PC-3 (cell line): Measurements from ENCODE around the gene P2RY1. TPM values are rescaled to one million over a fixed set of nuclear protein-coding genes. Genes with fewer than 3 reads are reported as not detected.

ENCODE experiments used
- ATAC-seq: fragments of 200-7000 bp; cut with Tn5 transposase; 2 replicates; pipeline ENCODE4 v1.9.1; 2020; ENCODE audit warnings: mild to moderate bottlenecking, moderate library complexity
- BruUV-seq: library from RNA; stranded (reverse); fragments of 400-500 nt; replicated peaks from 2 replicates; lab custom pipeline; 2021; lab: Mats Ljungman, UMichigan
- CTCF ChIA-PET: fragments of 300-600 bp; sonication (Branson Sonifier 250); formaldehyde crosslinking; loops from one replicate; lab custom pipeline; 2022; ENCODE audit warnings: antibody characterized with exemption; lab: Charles Lee
- POLR2A ChIA-PET: fragments of 300-600 bp; sonication (Branson Sonifier 250); formaldehyde crosslinking; loops from one replicate; lab custom pipeline; 2022; ENCODE audit warnings: antibody characterized with exemption; ENCODE audit not compliant: unreplicated experiment; lab: Charles Lee
- DNase-seq: peaks from one replicate; pipeline ENCODE4 v3.0.0-alpha.2; 2015
- H2AFZ ChIP-seq: fragments of 300-600 bp; sonication (generic); 2 replicates; pipeline ENCODE4 v1.6.0; 2016; ENCODE audit warnings: antibody characterized with exemption, low read length
- H3F3A ChIP-seq: fragments of 300-600 bp; sonication (generic); one replicate; pipeline ENCODE4 v1.6.0; 2017; ENCODE audit warnings: antibody characterized with exemption, low read length, control low read depth, mild to moderate bottlenecking; ENCODE audit not compliant: unreplicated experiment
- H3K27ac ChIP-seq: fragments of 300-600 bp; sonication (generic); 2 replicates; pipeline ENCODE4 v1.5.1; 2016; ENCODE audit warnings: mild to moderate bottlenecking, low read length
- H3K27me3 ChIP-seq: fragments of 300-600 bp; sonication (generic); 2 replicates; pipeline ENCODE4 v1.6.1; 2016; ENCODE audit warnings: low read length, mixed read lengths
- H3K36me3 ChIP-seq: fragments of 300-600 bp; sonication (generic); 2 replicates; pipeline ENCODE4 v1.6.1; 2016; ENCODE audit warnings: low read depth, mixed run types, low read length, mixed read lengths
- H3K4me1 ChIP-seq: fragments of 300-600 bp; sonication (generic); 2 replicates; pipeline ENCODE4 v1.5.1; 2016; ENCODE audit warnings: low read length; ENCODE audit not compliant: insufficient read depth
- H3K4me2 ChIP-seq: fragments of 300-600 bp; sonication (generic); 2 replicates; pipeline ENCODE4 v1.6.0; 2016; ENCODE audit warnings: low read length
- H3K4me3 ChIP-seq: fragments of 300-600 bp; sonication (generic); 2 replicates; pipeline ENCODE4 v1.5.1; 2016; ENCODE audit warnings: mild to moderate bottlenecking, low read length, mixed read lengths
- H3K79me2 ChIP-seq: fragments of 300-600 bp; sonication (generic); 2 replicates; pipeline ENCODE4 v1.6.1; 2017; ENCODE audit warnings: low read length, mixed read lengths
- H3K9ac ChIP-seq: fragments of 300-600 bp; sonication (generic); 2 replicates; pipeline ENCODE4 v1.6.0; 2016; ENCODE audit warnings: mild to moderate bottlenecking, low read length
- H3K9me2 ChIP-seq: fragments of 300-600 bp; sonication (generic); replicated peaks from 2 replicates; pipeline ENCODE4 v1.6.1; 2016; ENCODE audit warnings: mixed run types, low read length, mixed read lengths
- H3K9me3 ChIP-seq: fragments of 300-600 bp; sonication (generic); 2 replicates; pipeline ENCODE4 v1.6.1; 2016; ENCODE audit warnings: low read length, mixed read lengths
- H4K20me1 ChIP-seq: fragments of 300-600 bp; sonication (generic); 2 replicates; pipeline ENCODE4 v1.6.1; 2016; ENCODE audit warnings: low read length, mixed read lengths
- CTCF ChIP-seq: fragments of 300-600 bp; sonication (generic); conservative IDR thresholded peaks from 2 replicates; pipeline ENCODE4 v1.5.1; 2017; ENCODE audit warnings: antibody characterized with exemption, low read depth, mild to moderate bottlenecking, low read length
- EZH2 ChIP-seq: fragments of 300-600 bp; sonication (generic); IDR thresholded peaks from one replicate; pipeline ENCODE4 v1.6.1; 2017; ENCODE audit warnings: antibody characterized with exemption, mild to moderate bottlenecking, low read length; ENCODE audit not compliant: unreplicated experiment
- EZH2phosphoT487 ChIP-seq: fragments of 300-600 bp; sonication (generic); IDR thresholded peaks from 2 replicates; pipeline ENCODE4 v1.6.1; 2018; ENCODE audit warnings: mild to moderate bottlenecking, antibody characterized with exemption, low read length, borderline replicate concordance
- intact Hi-C: fragments of 100-400 bp; cut with micrococcal nuclease; formaldehyde crosslinking; loops from 2 replicates; pipeline ENCODE4 v1.9.0; 2023
- total RNA-seq: library from RNA; depleted of rRNA; stranded (reverse); fragments of >200 nt; gene quantifications from 2 replicates; pipeline ENCODE4 v1.2.3, GENCODE V29; 2014

Gene P2RY1
- total RNA-seq, 1 experiment from 2014 or later, result 0.29 TPM

DNA sequence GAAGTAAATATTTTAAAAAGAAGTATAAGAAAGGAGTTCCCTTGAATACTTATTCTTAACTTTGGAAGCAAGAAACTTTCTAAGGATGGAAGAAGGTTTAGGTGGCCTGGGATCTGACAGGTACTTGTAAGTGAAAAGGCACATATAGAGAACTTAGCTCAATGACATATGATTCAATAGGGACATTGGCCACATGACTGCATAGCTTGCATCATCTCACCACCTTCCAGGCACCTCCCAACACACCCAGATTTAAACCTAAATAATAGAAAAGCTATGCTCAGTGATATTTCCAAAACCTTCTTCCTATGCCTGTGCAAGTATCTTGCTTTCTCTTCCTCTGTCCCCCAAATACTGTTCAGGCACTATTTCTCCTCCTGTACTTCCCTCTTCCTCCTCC, 4.7 kb upstream of the P2RY1 start:
- Histone ChIP-seq H3K27me3 (peaks cover 44% of the 10 kb centered on the region), H3K9me2 (no peaks in the 10 kb centered on the region), H3K27ac (no peak overlapping the region), H4K20me1 (no peaks in the 10 kb centered on the region), H3K36me3 (no peaks in the 10 kb centered on the region), H3K79me2 (no peaks in the 10 kb centered on the region), H3K4me1 (no peaks in the 10 kb centered on the region), H3K9me3 (no peaks in the 10 kb centered on the region), H3K9ac (no peak overlapping the region), H3K4me3 (no peak overlapping the region), H3F3A (no peaks in the 10 kb centered on the region), H3K4me2 (no peak overlapping the region), H2AFZ (no peak overlapping the region)
- BruUV-seq, result no TSS peak
- ATAC-seq (no peak), DNase-seq (no peak)
- intact Hi-C loops, result loop anchor here (10.0 kb wide), 1 partner anchor 355 kb away; no protein-coding TSS in a partner anchor
- ChIA-PET CTCF (no interaction called here), POLR2A (no interaction called here)
- TF ChIP-seq CTCF, result no peak
- no peak for TF ChIP-seq EZH2phosphoT487
- TF ChIP-seq EZH2, result no peak

DNA sequence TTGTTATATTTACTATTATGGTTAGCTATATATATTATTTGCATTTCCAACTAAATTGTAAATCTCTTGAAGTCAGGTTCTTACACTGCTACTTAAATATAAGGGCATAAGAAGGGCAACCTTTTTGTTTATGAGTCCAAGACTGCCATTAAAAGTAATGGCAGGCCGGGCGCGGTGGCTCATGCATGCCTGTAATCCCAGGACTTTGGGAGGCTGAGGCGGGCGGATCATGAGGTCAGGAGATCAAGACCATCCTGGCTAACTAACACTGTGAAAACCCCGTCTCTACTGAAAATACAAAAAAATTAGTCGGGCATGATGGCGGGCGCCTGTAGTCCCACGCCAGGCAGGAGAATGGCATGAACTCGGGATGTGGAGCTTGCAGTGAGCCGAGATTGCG, 2.9 kb upstream of the P2RY1 start:
- ATAC-seq (no peak), DNase-seq (no peak)
- H3K4me2 ChIP-seq, result no peak overlapping the region
- H3K79me2 ChIP-seq, result no peaks in the 10 kb centered on the region
- TF ChIP-seq EZH2, result no peak
- TF ChIP-seq CTCF, result no peak
- no peak for TF ChIP-seq EZH2phosphoT487
- intact Hi-C loops, result loop anchor here (10.0 kb wide), 1 partner anchor 357 kb away; no protein-coding TSS in a partner anchor
- H3K27me3 ChIP-seq, result peaks cover 53% of the 10 kb centered on the region
- no peaks in the 10 kb centered on the region for H3K9me3 ChIP-seq
- POLR2A ChIA-PET, result no interaction called here
- no peaks in the 10 kb centered on the region for H3F3A ChIP-seq
- no peak overlapping the region for H3K9ac ChIP-seq
- no peaks in the 10 kb centered on the region for H4K20me1 ChIP-seq
- BruUV-seq, result no TSS peak
- CTCF ChIA-PET, result no interaction called here
- H3K4me3 ChIP-seq, result no peak overlapping the region
- H3K4me1 ChIP-seq, result no peaks in the 10 kb centered on the region
- no peaks in the 10 kb centered on the region for H3K9me2 ChIP-seq
- no peak overlapping the region for H2AFZ ChIP-seq
- H3K36me3 ChIP-seq, result no peaks in the 10 kb centered on the region
- H3K27ac ChIP-seq, result no peak overlapping the region

DNA sequence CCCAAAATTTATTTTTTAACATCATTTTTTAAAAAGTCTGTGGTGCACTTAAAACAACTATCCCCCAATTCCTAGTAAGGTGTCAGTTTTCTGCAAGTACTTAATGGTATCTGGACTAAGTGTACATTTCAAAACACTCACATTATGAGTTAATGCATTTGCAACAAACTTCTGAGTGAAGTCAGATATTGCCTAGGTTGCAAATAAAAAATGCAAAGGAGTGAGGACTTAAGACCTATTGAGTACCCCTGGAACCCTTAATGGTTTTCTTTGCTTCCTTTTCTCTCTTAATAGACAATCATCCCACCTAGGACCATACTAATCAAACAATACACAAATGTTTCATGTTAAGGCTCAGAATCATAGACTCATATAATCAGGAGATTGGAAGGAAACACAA, 1.8 kb upstream of the P2RY1 start:
- Histone ChIP-seq H3K27me3 (peaks cover 57% of the 10 kb centered on the region), H3K27ac (no peak overlapping the region), H3K4me2 (no peak overlapping the region), H3F3A (no peaks in the 10 kb centered on the region), H3K9ac (no peak overlapping the region), H3K79me2 (no peaks in the 10 kb centered on the region), H3K36me3 (no peaks in the 10 kb centered on the region), H2AFZ (no peak overlapping the region), H3K4me1 (no peaks in the 10 kb centered on the region), H3K9me2 (no peaks in the 10 kb centered on the region), H3K4me3 (no peak overlapping the region), H3K9me3 (no peaks in the 10 kb centered on the region), H4K20me1 (no peaks in the 10 kb centered on the region)
- intact Hi-C loops, result loop anchor here (10.0 kb wide), 1 partner anchor 358 kb away; no protein-coding TSS in a partner anchor
- ChIA-PET CTCF (no interaction called here), POLR2A (no interaction called here)
- DNase-seq (no peak), ATAC-seq (no peak)
- BruUV-seq, result no TSS peak
- TF ChIP-seq CTCF (no peak), EZH2 (no peak), EZH2phosphoT487 (no peak)
